Loucy (cell line): ENCODE measurements around the gene FAM117A.

Experiments
- EZH2phosphoT487 ChIP-seq: fragments of 200-600 bp; IDR thresholded peaks from 2 replicates; pipeline ENCODE4 v1.6.1; 2018; ENCODE audit warnings: antibody characterized with exemption, mild to moderate bottlenecking, moderate library complexity, borderline replicate concordance
- TF ChIP-seq, protein P1 (sequence below): fragments of 200-600 bp; sonication (generic); conservative IDR thresholded peaks from 2 replicates; pipeline ENCODE4 v1.5.1; 2014; ENCODE audit warnings: mild to moderate bottlenecking, antibody characterized with exemption, low read length

DNA sequence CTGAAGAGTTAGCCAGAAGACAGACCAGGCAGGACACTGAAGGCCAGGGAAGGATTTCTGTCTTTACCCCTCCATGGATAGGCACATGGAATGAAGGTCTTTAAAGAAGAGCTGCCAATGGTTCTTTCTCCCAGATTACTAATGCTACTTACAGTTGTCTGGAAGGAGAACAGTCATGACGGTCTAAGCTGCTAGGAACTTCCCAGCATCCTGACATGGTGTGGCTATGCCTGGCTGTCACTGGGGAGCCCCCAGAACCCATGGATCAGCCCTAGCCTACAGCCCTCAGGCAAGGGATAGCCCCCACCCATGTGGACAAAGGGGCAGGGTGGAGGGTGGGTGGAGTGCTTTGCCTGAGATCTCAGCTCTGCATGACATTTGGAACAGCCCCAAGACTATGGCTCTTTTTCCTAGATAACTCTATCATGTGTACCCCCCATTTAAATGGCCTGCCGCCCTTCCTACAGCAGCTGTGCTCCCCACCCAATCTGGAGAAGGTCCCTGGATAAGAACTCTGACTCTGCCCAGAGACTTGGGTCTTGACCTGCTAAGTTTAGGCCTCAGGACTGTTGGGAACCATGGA lies 15.3 kb upstream of the FAM117A start:
- TF ChIP-seq, protein P1, sequence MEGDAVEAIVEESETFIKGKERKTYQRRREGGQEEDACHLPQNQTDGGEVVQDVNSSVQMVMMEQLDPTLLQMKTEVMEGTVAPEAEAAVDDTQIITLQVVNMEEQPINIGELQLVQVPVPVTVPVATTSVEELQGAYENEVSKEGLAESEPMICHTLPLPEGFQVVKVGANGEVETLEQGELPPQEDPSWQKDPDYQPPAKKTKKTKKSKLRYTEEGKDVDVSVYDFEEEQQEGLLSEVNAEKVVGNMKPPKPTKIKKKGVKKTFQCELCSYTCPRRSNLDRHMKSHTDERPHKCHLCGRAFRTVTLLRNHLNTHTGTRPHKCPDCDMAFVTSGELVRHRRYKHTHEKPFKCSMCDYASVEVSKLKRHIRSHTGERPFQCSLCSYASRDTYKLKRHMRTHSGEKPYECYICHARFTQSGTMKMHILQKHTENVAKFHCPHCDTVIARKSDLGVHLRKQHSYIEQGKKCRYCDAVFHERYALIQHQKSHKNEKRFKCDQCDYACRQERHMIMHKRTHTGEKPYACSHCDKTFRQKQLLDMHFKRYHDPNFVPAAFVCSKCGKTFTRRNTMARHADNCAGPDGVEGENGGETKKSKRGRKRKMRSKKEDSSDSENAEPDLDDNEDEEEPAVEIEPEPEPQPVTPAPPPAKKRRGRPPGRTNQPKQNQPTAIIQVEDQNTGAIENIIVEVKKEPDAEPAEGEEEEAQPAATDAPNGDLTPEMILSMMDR = no peak
- TF ChIP-seq EZH2phosphoT487 = no peak
